GM12801 (cell line): ENCODE data around the gene GPHA2.

Source experiments
- TF ChIP-seq, protein P1 (sequence below): IDR thresholded peaks from one replicate; pipeline ENCODE4 v1.5.1; 2011; ENCODE audit warnings: control low read depth; ENCODE audit not compliant: insufficient read length; ENCODE audit errors: extremely low read depth

GPHA2 gene

GRCh38 chr11:64934682-64935358, 873 bp downstream of the GPHA2 start:
- TF ChIP-seq, protein P1, sequence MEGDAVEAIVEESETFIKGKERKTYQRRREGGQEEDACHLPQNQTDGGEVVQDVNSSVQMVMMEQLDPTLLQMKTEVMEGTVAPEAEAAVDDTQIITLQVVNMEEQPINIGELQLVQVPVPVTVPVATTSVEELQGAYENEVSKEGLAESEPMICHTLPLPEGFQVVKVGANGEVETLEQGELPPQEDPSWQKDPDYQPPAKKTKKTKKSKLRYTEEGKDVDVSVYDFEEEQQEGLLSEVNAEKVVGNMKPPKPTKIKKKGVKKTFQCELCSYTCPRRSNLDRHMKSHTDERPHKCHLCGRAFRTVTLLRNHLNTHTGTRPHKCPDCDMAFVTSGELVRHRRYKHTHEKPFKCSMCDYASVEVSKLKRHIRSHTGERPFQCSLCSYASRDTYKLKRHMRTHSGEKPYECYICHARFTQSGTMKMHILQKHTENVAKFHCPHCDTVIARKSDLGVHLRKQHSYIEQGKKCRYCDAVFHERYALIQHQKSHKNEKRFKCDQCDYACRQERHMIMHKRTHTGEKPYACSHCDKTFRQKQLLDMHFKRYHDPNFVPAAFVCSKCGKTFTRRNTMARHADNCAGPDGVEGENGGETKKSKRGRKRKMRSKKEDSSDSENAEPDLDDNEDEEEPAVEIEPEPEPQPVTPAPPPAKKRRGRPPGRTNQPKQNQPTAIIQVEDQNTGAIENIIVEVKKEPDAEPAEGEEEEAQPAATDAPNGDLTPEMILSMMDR = no peak

GRCh38 chr11:64933935-64934681, 1.6 kb downstream of the GPHA2 start:
- TF ChIP-seq, protein P1 = no peak

GRCh38 chr11:64933213-64933934, 2.3 kb downstream of the GPHA2 start:
- TF ChIP-seq, protein P1 = no peak

DNA sequence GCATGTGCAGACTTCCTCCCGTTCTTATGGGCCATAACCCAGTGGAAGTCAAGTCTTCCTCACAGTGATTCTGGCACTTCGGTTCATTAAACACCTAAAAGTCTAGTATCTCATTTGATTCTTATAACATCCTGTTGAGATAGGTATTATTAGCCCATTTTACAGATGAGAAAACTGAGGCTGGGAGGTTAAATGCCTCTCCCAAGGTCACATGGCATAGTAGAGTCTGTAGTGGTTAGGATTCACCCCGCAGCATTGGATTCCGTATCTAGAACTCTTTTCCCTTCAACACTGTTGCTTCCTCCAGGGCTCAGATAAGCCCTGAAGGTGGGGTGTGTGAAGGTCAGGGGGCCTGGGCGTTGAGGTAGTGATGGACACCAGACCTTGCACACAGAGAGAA, 3.4 kb downstream of the GPHA2 start:
- TF ChIP-seq, protein P1 = no peak

- TF ChIP-seq, protein P1 = no peak
These were observed 4.4 kb downstream of the GPHA2 start for GRCh38 chr11:64931290-64931689.

- TF ChIP-seq, protein P1 = no peak
These were observed 5.4 kb downstream of the GPHA2 start for GRCh38 chr11:64930340-64930739.

- TF ChIP-seq, protein P1 = no peak
These were observed 6.1 kb downstream of the GPHA2 start for GRCh38 chr11:64929625-64930024.
